GM21381 (cell line): ENCODE measurements around the gene FAM53A.
"Not testable (repeated sequence)": the region's sequence is repeated elsewhere in the genome, so short reads cannot be mapped to it uniquely, and the experiment has no call there.

Experiments used
- ATAC-seq: cut with Tn5 transposase; IDR thresholded peaks from one replicate; pipeline ENCODE4 v1.9.1; 2021; ENCODE audit warnings: mild to moderate bottlenecking, moderate library complexity; ENCODE audit not compliant: unreplicated experiment

FAM53A gene

DNA sequence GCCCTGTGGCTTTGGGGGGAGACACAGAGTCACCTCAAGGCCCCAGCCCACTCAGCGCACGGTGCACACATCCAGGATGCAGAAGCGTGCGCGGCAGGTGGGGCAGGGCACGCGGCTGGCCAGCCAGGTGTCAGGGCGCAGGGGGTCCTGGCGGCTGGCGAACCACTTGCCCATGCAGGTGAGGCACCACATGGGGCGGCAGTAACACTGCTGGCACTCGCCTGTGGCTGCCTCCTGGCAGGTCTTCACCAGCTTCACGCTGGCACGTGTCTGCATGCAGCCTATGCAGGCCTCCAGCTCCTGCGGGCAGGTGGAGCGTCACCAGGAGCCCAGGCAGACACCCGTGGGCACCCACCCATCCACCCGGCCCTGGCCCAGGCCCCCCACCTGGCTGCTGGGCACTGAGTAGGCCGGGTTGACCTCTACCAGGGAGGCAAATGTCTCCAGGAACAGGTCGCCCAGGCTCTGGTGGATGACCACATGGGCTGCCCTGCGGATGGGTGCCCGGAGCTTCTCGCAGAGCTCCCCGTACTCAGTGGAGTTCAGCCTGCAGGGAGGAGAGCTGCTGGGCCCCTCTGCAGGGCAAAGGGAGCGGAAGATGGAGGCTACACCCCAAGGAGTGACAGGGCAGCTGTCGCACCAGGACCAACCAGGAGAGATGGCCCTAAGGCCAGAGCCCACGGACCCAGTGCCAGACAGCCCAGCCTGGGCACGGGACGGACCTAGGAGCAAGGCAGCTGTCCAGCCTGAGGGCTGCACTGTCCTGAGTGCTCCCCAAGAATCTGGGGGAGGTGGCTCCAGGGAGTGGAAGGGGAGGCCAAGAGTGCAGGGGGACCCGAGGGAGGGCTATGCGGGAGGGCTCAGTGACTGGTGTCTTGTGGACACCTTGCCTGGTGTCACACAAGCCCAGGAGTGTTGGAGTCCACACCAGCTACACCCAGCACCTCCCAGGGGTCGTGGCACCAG lies 33.3 kb upstream of the FAM53A start:
- ATAC-seq = no peak

GRCh38 chr4:1716065-1716945 lies 32.2 kb upstream of the FAM53A start:
- no peak for ATAC-seq

GRCh38 chr4:1715002-1715758 lies 31.1 kb upstream of the FAM53A start:
- ATAC-seq = no peak

GRCh38 chr4:1714303-1715001 lies 30.3 kb upstream of the FAM53A start:
- ATAC-seq = no peak

- no peak for ATAC-seq
Observed at GRCh38 chr4:1713003-1713851, 29.1 kb upstream of the FAM53A start.

DNA sequence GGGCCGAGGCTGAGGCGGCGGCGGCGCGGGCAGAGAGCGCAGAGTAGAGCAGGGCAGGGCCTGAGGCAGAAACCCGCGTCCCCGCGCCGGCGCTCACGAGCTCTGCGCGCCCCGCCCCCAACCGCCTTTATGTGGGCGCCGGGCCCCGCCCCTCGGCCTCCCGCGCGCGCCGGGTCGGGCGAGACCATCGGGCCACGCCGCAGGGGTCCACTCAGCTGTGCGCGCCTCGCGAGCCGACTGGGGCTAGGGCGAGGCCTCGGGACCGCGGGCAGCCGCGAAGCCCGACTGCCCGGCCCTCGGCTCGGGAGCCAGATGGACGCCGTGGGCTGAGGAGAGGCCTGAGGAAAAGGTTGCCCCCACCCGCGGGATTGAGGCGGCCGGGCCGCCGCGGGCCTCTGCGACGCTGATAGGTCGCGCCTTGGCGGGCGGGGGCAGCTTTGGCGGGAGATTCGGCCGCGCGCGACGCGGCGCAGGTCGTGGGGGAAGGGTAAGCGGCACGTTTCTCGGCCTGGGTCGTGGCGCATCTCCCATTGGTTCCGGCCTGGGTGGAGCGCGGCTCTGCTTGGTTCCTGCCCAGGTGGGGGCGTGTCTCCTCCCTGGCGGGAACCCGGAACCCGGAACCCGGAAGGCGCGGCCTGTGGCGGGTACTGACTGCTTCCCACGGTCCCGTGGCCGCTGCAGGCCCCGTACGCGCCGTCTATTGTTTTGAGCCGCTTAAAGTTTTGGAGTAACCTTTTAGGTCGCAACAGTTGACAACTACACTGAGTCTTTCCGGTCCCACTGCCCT lies 28.3 kb upstream of the FAM53A start, which contains the start of gene SLBP:
SLBP (minus strand) TSS at position 104 of the 787 bp plus-strand sequence. CDS start 131 bp downstream, outside the sequence.
- peak; percentile 70 for ATAC-seq

DNA sequence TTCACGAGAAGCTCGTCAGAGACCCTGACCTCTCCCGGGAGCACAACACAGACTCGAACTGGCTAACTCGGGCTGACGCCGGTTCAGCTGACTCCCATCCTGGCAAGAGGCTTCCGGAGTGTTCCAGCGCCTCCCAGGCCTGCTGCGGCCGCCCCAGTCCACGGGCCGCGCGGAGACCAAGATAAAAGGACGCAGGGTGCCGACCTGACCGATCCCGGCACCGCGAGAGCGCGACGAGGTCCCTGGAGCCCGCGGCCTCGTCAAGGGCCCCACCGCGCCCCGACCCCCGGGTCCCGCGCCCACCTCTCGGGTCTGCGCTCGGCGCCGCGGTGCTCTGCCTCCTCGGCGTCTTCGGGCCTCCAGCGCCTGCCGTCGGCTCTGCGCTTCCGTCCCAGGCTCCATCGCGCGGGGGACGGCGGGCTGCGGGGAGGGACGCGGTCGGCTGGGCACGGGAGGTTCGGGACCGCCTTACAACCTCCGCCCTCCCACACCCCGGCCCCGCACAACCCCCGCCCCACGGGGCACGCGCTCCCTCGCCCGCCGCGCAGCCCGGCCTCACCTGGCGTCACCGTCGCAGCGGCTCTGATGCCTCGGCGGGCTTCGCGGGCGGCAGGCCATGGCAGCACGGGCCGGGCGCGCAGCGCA lies 27.6 kb upstream of the FAM53A start:
- ATAC-seq = peak; percentile 14

GRCh38 chr4:1711055-1711570 lies 27.0 kb upstream of the FAM53A start:
- ATAC-seq = no peak

DNA sequence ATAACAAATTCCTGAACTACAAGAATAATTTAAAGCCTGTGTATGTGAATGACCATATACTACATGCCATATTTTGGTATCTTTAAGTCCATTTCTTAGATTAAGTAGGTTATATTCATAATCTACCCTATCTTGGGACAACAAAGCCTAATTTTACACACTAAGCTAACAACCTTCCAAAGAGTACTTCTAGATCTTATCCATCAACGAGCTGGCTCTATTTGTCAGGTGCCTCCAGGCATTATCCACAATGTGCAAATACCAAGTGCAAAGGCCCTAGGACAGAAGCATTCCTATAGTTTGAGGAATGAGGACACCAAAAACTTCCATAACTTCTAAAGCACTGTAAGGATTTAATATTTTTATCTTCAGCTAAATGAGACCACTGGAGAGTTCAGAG lies 24.5 kb upstream of the FAM53A start:
- no peak for ATAC-seq

DNA sequence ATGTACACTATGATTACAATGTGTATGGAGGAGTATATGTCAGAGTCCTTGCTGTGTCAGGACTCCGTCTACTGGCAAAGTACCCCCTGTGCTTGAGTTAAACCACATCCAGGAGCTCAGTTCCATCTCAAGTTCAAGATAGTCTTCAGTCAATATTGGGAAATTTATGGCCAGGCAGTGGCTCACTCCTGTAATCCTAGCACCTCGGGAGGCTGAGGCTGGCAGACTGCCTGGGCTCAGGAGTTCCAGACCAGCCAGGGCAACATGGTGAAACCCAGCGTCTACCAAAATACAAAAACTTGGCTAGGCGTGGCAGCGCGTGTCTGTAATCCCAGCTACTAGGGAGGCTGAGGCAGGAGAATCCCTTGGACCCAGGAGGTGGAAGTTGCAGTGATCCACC lies 22.2 kb upstream of the FAM53A start:
- no peak for ATAC-seq

GRCh38 chr4:1705732-1706131 lies 21.6 kb upstream of the FAM53A start:
- ATAC-seq = no peak

DNA sequence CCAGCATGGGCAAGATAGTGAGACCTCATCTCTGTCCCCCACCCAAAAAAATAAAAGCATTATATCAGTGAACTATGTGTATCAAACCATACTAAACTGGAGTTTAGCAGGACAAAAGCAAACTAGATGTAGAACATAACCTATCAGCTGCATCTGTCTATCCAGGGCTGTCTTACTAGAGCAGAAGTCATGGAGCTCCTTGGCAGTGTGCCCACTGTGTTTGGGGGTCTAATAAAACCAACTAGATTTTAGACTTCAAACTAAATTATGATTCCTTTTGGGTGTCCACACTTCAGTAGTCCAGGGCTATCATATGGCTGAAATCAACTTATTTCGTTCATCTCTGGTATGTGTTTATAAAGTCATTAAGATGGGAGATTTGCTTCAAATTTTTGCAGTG lies 19.8 kb upstream of the FAM53A start:
- ATAC-seq = no peak

GRCh38 chr4:1701671-1702070 lies 17.6 kb upstream of the FAM53A start:
- ATAC-seq = not testable (repeated sequence)

DNA sequence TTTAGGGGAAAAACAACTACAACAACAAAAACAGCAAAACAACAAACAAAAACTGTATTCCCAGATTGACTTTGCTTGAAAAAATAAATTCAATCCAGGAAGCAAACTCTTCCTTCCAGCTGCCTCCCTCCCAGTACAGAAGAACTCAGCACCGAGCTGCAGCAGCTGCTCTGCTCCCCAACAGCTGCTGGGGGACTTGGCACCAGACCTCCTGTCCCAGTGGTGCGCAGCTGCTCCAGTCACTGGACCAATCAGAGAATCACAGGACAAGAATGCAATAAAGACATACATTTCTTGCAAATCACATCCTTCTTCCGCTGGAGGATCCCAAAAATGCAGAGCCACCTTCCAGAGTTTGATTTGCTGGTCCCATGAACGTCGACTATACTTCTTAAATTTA lies 11.8 kb upstream of the FAM53A start:
- no peak for ATAC-seq

DNA sequence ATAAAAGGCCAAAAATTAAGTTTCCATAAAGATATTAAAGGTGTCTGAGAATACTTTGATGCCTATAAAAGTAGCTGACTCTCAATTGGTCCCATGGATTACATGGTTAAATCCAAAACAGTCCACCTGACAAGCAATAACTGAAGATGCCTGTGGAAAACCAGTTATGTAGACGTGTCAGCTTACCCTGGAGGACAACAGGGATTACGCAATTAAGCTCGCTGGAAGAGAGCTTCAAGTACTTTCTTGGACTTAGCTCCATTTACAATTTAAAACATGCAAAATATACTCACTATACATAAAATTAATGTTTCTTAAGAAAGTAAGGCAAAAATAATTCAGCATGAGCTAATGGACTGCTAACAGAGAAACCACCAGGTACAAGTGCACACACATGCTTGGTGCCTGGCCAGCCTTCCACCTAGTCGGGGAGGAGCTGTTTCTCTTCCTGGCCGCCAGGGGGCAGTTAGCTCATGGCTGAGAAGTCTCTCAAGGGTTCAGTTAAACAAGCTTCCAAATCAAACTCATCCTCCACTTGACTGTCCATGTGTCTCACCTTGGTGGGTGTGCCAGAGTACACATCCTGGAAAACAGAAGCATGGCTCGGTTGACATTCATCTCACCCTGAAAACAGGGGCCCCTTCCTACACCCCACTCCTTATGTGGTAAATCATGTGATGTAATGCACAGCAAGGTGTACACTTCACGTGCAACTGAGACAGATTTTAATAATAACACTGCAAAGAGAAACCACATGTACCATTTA lies 9.2 kb upstream of the FAM53A start:
- peak; percentile 75 for ATAC-seq

- ATAC-seq = no peak
Observed at GRCh38 chr4:1691737-1692373, 7.7 kb upstream of the FAM53A start.

DNA sequence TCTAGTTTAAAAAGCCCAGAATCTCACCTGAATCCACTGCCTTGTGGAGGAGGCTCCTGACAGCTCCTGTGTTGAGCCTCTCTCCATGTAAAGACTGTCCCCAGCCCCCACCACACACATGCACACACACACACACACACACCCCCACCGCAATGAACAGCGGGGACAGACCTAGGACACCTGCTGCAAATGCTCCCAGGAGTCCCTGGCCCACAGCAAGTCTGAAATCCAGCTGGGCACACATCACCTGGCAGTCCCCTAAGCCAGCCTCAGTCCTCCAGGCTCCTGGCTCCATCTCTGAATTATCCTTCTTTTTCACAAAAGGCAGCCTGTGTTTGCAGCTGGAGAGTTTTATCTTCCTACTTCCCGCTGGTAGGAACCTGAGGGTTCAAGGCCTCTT lies 6.6 kb upstream of the FAM53A start:
- no peak for ATAC-seq
